Hepatocyte (in vitro differentiated cells): ENCODE results near the gene RYK. TPM values are rescaled to one million over a fixed set of nuclear protein-coding genes. Genes with fewer than 3 reads are reported as not detected.
"Not testable (repeated sequence)": the region's sequence is repeated elsewhere in the genome, so short reads cannot be mapped to it uniquely, and the experiment has no call there.

Experiments used
- DNase-seq: peaks from one replicate; pipeline ENCODE4 v3.0.0-alpha.2; 2016; ENCODE audit warnings: low spot score
- H2AFZ ChIP-seq: fragments of 200-600 bp; sonication (generic); 2 replicates; pipeline ENCODE4 v1.6.0; 2016; ENCODE audit warnings: antibody characterized with exemption, mild to moderate bottlenecking
- H3K27ac ChIP-seq: fragments of 200-600 bp; sonication (generic); 2 replicates; pipeline ENCODE4 v1.5.1; 2016; ENCODE audit warnings: mild to moderate bottlenecking
- H3K27me3 ChIP-seq: fragments of 200-600 bp; sonication (generic); 2 replicates; pipeline ENCODE4 v1.6.1; 2016
- H3K36me3 ChIP-seq: fragments of 200-600 bp; sonication (generic); replicated peaks from 2 replicates; pipeline ENCODE4 v1.5.1; 2016; ENCODE audit warnings: low read depth; ENCODE audit not compliant: insufficient read depth
- H3K4me1 ChIP-seq: fragments of 200-600 bp; sonication (generic); 2 replicates; pipeline ENCODE4 v1.5.1; 2016; ENCODE audit warnings: mild to moderate bottlenecking, moderate library complexity; ENCODE audit not compliant: insufficient read depth
- H3K4me2 ChIP-seq: fragments of 200-600 bp; sonication (generic); 2 replicates; pipeline ENCODE4 v1.6.0; 2016
- H3K4me3 ChIP-seq: fragments of 200-600 bp; sonication (generic); 2 replicates; pipeline ENCODE4 v1.5.1; 2016; ENCODE audit warnings: mild to moderate bottlenecking
- H3K79me2 ChIP-seq: fragments of 200-600 bp; sonication (generic); 2 replicates; pipeline ENCODE4 v1.6.0; 2017; ENCODE audit warnings: mild to moderate bottlenecking
- H3K9me2 ChIP-seq: fragments of 200-600 bp; sonication (generic); replicated peaks from 2 replicates; pipeline ENCODE4 v1.6.0; 2017; ENCODE audit warnings: mild to moderate bottlenecking; ENCODE audit not compliant: insufficient read depth
- H3K9me3 ChIP-seq: fragments of 200-600 bp; sonication (generic); 2 replicates; pipeline ENCODE4 v1.5.1; 2016; ENCODE audit warnings: low read depth, mild to moderate bottlenecking
- H4K20me1 ChIP-seq: fragments of 200-600 bp; sonication (generic); 2 replicates; pipeline ENCODE4 v1.6.0; 2016; ENCODE audit warnings: mild to moderate bottlenecking; ENCODE audit not compliant: insufficient read depth, poor library complexity, severe bottlenecking
- CTCF ChIP-seq: fragments of 200-600 bp; sonication (generic); IDR thresholded peaks from 2 replicates; pipeline ENCODE4 v1.5.1; 2016; ENCODE audit warnings: antibody characterized with exemption, mild to moderate bottlenecking; ENCODE audit not compliant: poor library complexity
- EZH2 ChIP-seq: fragments of 200-600 bp; sonication (generic); IDR thresholded peaks from 2 replicates; pipeline ENCODE4 v1.6.1; 2016; ENCODE audit warnings: antibody characterized with exemption, mild to moderate bottlenecking, borderline replicate concordance
- EZH2phosphoT487 ChIP-seq: fragments of 200-600 bp; sonication (generic); IDR thresholded peaks from one replicate; pipeline ENCODE4 v1.6.1; 2018; ENCODE audit warnings: antibody characterized with exemption, mild to moderate bottlenecking, low read depth, moderate library complexity; ENCODE audit not compliant: unreplicated experiment, severe bottlenecking
- WGBS: methylation state at CpG from one replicate; pipeline ENCODE4 v1.1.6; 2016; ENCODE audit warnings: low lambda C conversion rate; ENCODE audit errors: missing lambda C conversion rate; 5-methylcytosine and 5-hydroxymethylcytosine counted together
- polyA plus RNA-seq: library from polyadenylated mRNA; unstranded; fragments of >200 nt; fragmentation: Nextera tagmentation; extraction: Ambion mirVana; gene quantifications from 2 replicates; pipeline ENCODE4 v1.2.1, GENCODE V29; 2016
- total RNA-seq: library from RNA; depleted of rRNA; stranded (reverse); fragments of >200 nt; gene quantifications from 2 replicates; pipeline ENCODE4 v1.2.3, GENCODE V29; 2014

Gene RYK
- total and polyA plus RNA-seq, 2 experiments from 2014 or later, result 56.5 to 102 TPM

- H3K79me2 ChIP-seq, result no peaks in the 10 kb centered on the region
- no peak for TF ChIP-seq EZH2phosphoT487
- no peak for TF ChIP-seq EZH2
- no peak for TF ChIP-seq CTCF
- H3K9me2 ChIP-seq, result no peaks in the 10 kb centered on the region
- H3K4me1 ChIP-seq, result no peaks in the 10 kb centered on the region
- no peak overlapping the region for H3K4me3 ChIP-seq
- no peaks in the 10 kb centered on the region for H3K36me3 ChIP-seq
- no peaks in the 10 kb centered on the region for H4K20me1 ChIP-seq
- 28% methylated on average over 2 of the region's 2 CpGs for WGBS
- no peak for DNase-seq
- H3K27ac ChIP-seq, result no peak overlapping the region
- no peaks in the 10 kb centered on the region for H3K9me3 ChIP-seq
- no peak overlapping the region for H3K4me2 ChIP-seq
- no peak overlapping the region for H2AFZ ChIP-seq
- H3K27me3 ChIP-seq, result no peaks in the 10 kb centered on the region
Observed at GRCh38 chr3:134279466-134279865, 28.8 kb upstream of the RYK start.

GRCh38 chr3:134277066-134277660 lies 26.5 kb upstream of the RYK start:
- 69% methylated on average over 3 of the region's 3 CpGs for WGBS
- no peak overlapping the region for H3K4me2 ChIP-seq
- H3K36me3 ChIP-seq, result no peaks in the 10 kb centered on the region
- no peaks in the 10 kb centered on the region for H4K20me1 ChIP-seq
- no peak overlapping the region for H3K27ac ChIP-seq
- no peak for DNase-seq
- no peaks in the 10 kb centered on the region for H3K79me2 ChIP-seq
- no peaks in the 10 kb centered on the region for H3K9me3 ChIP-seq
- H3K9me2 ChIP-seq, result no peaks in the 10 kb centered on the region
- H3K27me3 ChIP-seq, result no peaks in the 10 kb centered on the region
- H2AFZ ChIP-seq, result no peak overlapping the region
- no peak overlapping the region for H3K4me3 ChIP-seq
- TF ChIP-seq EZH2 (no peak), CTCF (no peak), EZH2phosphoT487 (no peak)
- H3K4me1 ChIP-seq, result no peaks in the 10 kb centered on the region

- no peak for TF ChIP-seq EZH2
- TF ChIP-seq EZH2phosphoT487, result no peak
- TF ChIP-seq CTCF, result no peak
- Histone ChIP-seq H3K4me1 (no peaks in the 10 kb centered on the region), H3K36me3 (no peaks in the 10 kb centered on the region), H3K27me3 (no peaks in the 10 kb centered on the region), H2AFZ (no peak overlapping the region), H3K4me3 (no peak overlapping the region), H4K20me1 (no peaks in the 10 kb centered on the region), H3K9me2 (no peaks in the 10 kb centered on the region), H3K27ac (no peak overlapping the region), H3K4me2 (no peak overlapping the region), H3K79me2 (no peaks in the 10 kb centered on the region), H3K9me3 (no peaks in the 10 kb centered on the region)
- 77% methylated on average over 3 of the region's 3 CpGs for WGBS
- DNase-seq, result no peak
Observed at GRCh38 chr3:134276086-134276485, 25.4 kb upstream of the RYK start.

DNA sequence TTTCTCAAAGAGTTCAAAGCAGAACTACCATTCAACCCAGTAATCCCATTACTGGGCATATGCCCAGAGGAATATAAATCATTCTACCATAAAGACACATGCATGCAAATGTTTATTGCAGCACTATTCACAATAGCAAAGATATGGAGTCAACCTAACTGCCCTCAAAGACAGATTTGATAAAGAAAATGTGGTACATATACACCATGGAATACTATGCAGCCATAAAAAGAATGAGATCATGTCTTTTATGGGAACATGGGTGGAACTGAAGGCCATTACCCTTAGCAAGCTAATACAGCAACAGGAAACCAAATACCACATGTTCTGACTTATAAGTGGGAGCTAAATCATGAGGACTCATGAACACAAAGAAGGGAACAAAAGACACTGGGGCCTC lies 24.5 kb upstream of the RYK start:
- not testable (repeated sequence) for H3K4me1 ChIP-seq, H3K4me3 ChIP-seq, H3K79me2 ChIP-seq, H2AFZ ChIP-seq, H3K27me3 ChIP-seq, H3K9me2 ChIP-seq, H4K20me1 ChIP-seq, H3K27ac ChIP-seq, H3K36me3 ChIP-seq, DNase-seq, H3K9me3 ChIP-seq, H3K4me2 ChIP-seq
